ENCODE measurements around the gene BRMS1L.

- TF ChIP-seq CTCF (conservative IDR thresholded peaks at IDR 0.05; ENCODE audit: low read depth, low read length): no peak
- TF ChIP-seq EZH2 (IDR thresholded peaks at IDR 0.05; ENCODE audit: low read length, unreplicated experiment): no peak
Observed at GRCh38 chr14:35855876-35856481, 29.8 kb downstream of the BRMS1L start.

All from PC-3 (cell line).